Measurements from ENCODE around the gene C11orf98. TPM values are rescaled to one million over a fixed set of nuclear protein-coding genes. Genes with fewer than 3 reads are reported as not detected.

The C11orf98 gene
- total RNA-seq, 1 experiment from 2014 or later: 139 TPM

DNA sequence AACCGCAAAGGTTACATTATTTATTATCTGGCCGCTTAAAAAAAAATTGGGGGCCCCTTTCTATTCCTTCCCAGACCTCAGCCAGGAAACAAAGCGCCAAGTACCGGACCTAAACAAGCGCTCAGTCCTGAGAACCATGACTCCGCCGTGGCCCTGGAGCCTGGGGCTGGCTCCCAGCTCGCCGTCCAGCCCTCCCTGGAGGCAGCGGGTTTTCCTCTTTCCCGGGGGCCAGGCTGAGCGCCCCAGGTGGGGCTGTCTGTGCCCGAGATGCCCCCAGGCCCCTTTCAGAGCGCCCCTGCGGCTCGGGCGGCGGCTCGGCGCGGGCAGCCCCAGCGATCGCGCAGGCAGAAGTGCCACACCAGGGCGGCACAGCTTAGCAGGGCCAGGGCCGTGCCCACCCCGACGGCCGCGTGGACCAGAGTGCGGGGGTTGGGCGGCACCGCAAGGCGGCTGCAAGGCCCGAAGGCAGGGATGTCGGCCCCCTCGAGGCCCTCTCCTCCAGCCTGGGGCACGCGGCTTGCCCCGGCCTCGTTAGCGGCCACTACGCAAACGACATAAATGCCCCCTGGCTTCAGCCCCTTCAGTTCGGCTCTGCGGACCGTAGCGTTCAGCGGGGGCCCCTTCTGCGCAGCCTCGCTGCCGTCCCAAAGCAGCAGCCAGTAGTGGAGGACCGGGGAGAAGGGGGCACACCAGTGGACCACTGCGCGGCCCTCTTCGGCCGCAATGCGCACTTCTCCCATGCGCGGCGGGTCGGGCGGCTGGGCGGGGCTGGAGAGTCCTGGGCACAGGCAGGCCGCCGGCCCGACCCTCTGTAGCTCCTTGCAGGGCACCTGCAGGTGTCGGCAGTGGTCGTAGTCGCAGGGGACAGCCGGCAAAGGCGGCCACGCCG, 22.7 kb upstream of the C11orf98 start:
- no peak overlapping the region for H3K27ac ChIP-seq (ENCODE audit: insufficient read length, low read depth, low read length)
- H3K36me3 Mint-ChIP-seq (ENCODE audit: insufficient read depth in 1 of 3, low read depth in 3 of 3): peaks cover 7 to 25% (median 24%) of the 10 kb centered on the region in 3 experiments; a peak in 5 of 7 replicates

More for the DNA sequence above, 22.7 kb upstream of the C11orf98 start:
- Histone ChIP-seq H3K23me2 (ENCODE audit: insufficient read length, low read depth, low read length, poor library complexity, severe bottlenecking) (no peaks in the 10 kb centered on the region), H2AFZ (ENCODE audit: low read length) (no peak overlapping the region), H2AK5ac (ENCODE audit: insufficient read length, low read length) (no peak overlapping the region), H4K5ac (ENCODE audit: insufficient read length, low read depth, low read length) (no peak overlapping the region), H2BK20ac (ENCODE audit: low read depth, low read length, poor library complexity, severe bottlenecking) (no peak overlapping the region), H3K9me3 (ENCODE audit: control insufficient read depth, low read depth, low read length) (no peaks in the 10 kb centered on the region), H3K9ac (ENCODE audit: extremely low read depth, insufficient read length, low read length) (no peak overlapping the region), H4K91ac (ENCODE audit: insufficient read length, low read depth, low read length) (no peak overlapping the region), H3K4me2 (ENCODE audit: insufficient read depth, insufficient read length, low read length) (no peak overlapping the region), H3K14ac (ENCODE audit: insufficient read depth, low read length) (no peak overlapping the region), H3K27me3 (ENCODE audit: insufficient read depth, low read length) (no peaks in the 10 kb centered on the region), H2BK15ac (ENCODE audit: low read depth, low read length) (no peak overlapping the region), H3T11ph (ENCODE audit: low read length) (no peak overlapping the region), H2BK12ac (ENCODE audit: insufficient read length, low read depth, low read length) (no peak overlapping the region), H3K79me2 (ENCODE audit: insufficient read depth, low read length) (no peaks in the 10 kb centered on the region), H3K79me1 (ENCODE audit: insufficient read depth, low read depth, low read length, poor library complexity, severe bottlenecking) (no peaks in the 10 kb centered on the region), H3K18ac (ENCODE audit: insufficient read length, low read depth, low read length) (no peak overlapping the region), H3K4me1 (ENCODE audit: insufficient read depth, low read length) (no peaks in the 10 kb centered on the region), H4K20me1 (ENCODE audit: control insufficient read depth, insufficient read depth, insufficient read length) (no peaks in the 10 kb centered on the region), H4K8ac (replicated peaks; ENCODE audit: insufficient read length, low read depth, low read length) (no peak overlapping the region), H3K4ac (ENCODE audit: low read depth, low read length) (no peak overlapping the region), H2BK5ac (ENCODE audit: insufficient read length, low read length) (no peak overlapping the region), H3K56ac (ENCODE audit: insufficient read length, low read depth, low read length) (no peak overlapping the region), H3K23ac (ENCODE audit: insufficient read length, low read depth, low read length) (no peak overlapping the region), H2BK120ac (ENCODE audit: low read depth, low read length, poor library complexity, severe bottlenecking) (no peak overlapping the region)
- peaks cover 0 to 10% of the 10 kb centered on the region in 2 experiments; a peak in 3 of 4 replicates for H3K4me1 Mint-ChIP-seq
- WGBS (ENCODE audit: extremely low coverage, insufficient read length, low lambda C conversion rate): 100% methylated on average over 1 of the region's 74 CpGs
- no peak overlapping the region for H3K27ac Mint-ChIP-seq
- TF ChIP-seq, protein P1, sequence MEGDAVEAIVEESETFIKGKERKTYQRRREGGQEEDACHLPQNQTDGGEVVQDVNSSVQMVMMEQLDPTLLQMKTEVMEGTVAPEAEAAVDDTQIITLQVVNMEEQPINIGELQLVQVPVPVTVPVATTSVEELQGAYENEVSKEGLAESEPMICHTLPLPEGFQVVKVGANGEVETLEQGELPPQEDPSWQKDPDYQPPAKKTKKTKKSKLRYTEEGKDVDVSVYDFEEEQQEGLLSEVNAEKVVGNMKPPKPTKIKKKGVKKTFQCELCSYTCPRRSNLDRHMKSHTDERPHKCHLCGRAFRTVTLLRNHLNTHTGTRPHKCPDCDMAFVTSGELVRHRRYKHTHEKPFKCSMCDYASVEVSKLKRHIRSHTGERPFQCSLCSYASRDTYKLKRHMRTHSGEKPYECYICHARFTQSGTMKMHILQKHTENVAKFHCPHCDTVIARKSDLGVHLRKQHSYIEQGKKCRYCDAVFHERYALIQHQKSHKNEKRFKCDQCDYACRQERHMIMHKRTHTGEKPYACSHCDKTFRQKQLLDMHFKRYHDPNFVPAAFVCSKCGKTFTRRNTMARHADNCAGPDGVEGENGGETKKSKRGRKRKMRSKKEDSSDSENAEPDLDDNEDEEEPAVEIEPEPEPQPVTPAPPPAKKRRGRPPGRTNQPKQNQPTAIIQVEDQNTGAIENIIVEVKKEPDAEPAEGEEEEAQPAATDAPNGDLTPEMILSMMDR (conservative IDR thresholded peaks at IDR 0.05): no peak
- H3K9me3 Mint-ChIP-seq: no peaks in the 10 kb centered on the region; a peak in 1 of 5 replicates
- H3K27me3 Mint-ChIP-seq (ENCODE audit: low read depth): no peaks in the 10 kb centered on the region
- H3K4me3 Mint-ChIP-seq: no peak overlapping the region
- peak; percentile 65 for DNase-seq
